ENCODE data around the gene MS4A18.
"Not testable (repeated sequence)": the region's sequence is repeated elsewhere in the genome, so short reads cannot be mapped to it uniquely, and the experiment has no call there.

The MS4A18 gene

GRCh38 chr11:60739114-60739513 lies 14.6 kb downstream of the MS4A18 start:
- no peak for DNase-seq (ENCODE audit: low read depth)

- DNase-seq (ENCODE audit: low read depth), result no peak
These were observed 16.1 kb downstream of the MS4A18 start for GRCh38 chr11:60740573-60740972.

- DNase-seq (ENCODE audit: low read depth), result no peak
These were observed 16.9 kb downstream of the MS4A18 start for GRCh38 chr11:60741421-60741820.

GRCh38 chr11:60743058-60743457 lies 18.5 kb downstream of the MS4A18 start:
- no peak for DNase-seq (ENCODE audit: low read depth)

GRCh38 chr11:60744114-60744513 lies 19.6 kb downstream of the MS4A18 start:
- DNase-seq (ENCODE audit: low read depth), result no peak

- no peak for DNase-seq (ENCODE audit: low read depth)
These were observed 22.9 kb downstream of the MS4A18 start for GRCh38 chr11:60747359-60747873.

GRCh38 chr11:60748225-60748624 lies 23.7 kb downstream of the MS4A18 start:
- DNase-seq (ENCODE audit: low read depth), result no peak

GRCh38 chr11:60748821-60749220 lies 24.3 kb downstream of the MS4A18 start:
- DNase-seq (ENCODE audit: low read depth), result no peak

- DNase-seq (ENCODE audit: low read depth), result no peak
These were observed 26.4 kb downstream of the MS4A18 start for GRCh38 chr11:60750911-60751310.

- no peak for DNase-seq (ENCODE audit: low read depth)
These were observed 28.8 kb downstream of the MS4A18 start for GRCh38 chr11:60753309-60753708.

- no peak for DNase-seq (ENCODE audit: low read depth)
These were observed 30.4 kb downstream of the MS4A18 start for GRCh38 chr11:60754887-60755286.

- DNase-seq (ENCODE audit: low read depth), result no peak
These were observed 31.9 kb downstream of the MS4A18 start, which contains the start of gene MS4A15 for GRCh38 chr11:60756307-60757032. Gene MS4A15 (plus strand): TSS chr11:60756867. CDS start chr11:60763734, 6,867 bp downstream.

- no peak for DNase-seq (ENCODE audit: low read depth)
These were observed 32.8 kb downstream of the MS4A18 start for GRCh38 chr11:60757231-60757800.

- not testable (repeated sequence) for DNase-seq (ENCODE audit: low read depth)
These were observed 34.2 kb downstream of the MS4A18 start for GRCh38 chr11:60758671-60759070.

GRCh38 chr11:60759438-60760225 lies 35.1 kb downstream of the MS4A18 start:
- DNase-seq (ENCODE audit: low read depth), result not testable (repeated sequence)

- DNase-seq (ENCODE audit: low read depth), result no peak
These were observed 37.1 kb downstream of the MS4A18 start for GRCh38 chr11:60761436-60762190.

- DNase-seq (ENCODE audit: low read depth), result no peak
These were observed 38.6 kb downstream of the MS4A18 start for GRCh38 chr11:60762851-60763691.

GRCh38 chr11:60763692-60764369 lies 39.3 kb downstream of the MS4A18 start:
- DNase-seq (ENCODE audit: low read depth), result no peak

GRCh38 chr11:60764879-60765278 lies 40.4 kb downstream of the MS4A18 start:
- DNase-seq (ENCODE audit: low read depth), result no peak

GRCh38 chr11:60765355-60765754 lies 40.8 kb downstream of the MS4A18 start:
- no peak for DNase-seq (ENCODE audit: low read depth)
